GM19240 (cell line): ENCODE data around the gene L3MBTL2.
"Not testable (repeated sequence)": the region's sequence is repeated elsewhere in the genome, so short reads cannot be mapped to it uniquely, and the experiment has no call there.

ENCODE experiments used
- DNase-seq: peaks from one replicate; pipeline ENCODE4 v3.0.0; 2011; ENCODE audit warnings: low spot score; ENCODE audit not compliant: insufficient read length

L3MBTL2 gene

GRCh38 chr22:41240377-41241132 lies 35.4 kb downstream of the L3MBTL2 start, which contains the start of gene CHADL:
Gene CHADL, minus strand, starts transcription at chr22:41240931. Its CDS starts 50 bp downstream, at chr22:41240881.
- DNase-seq = no peak

DNA sequence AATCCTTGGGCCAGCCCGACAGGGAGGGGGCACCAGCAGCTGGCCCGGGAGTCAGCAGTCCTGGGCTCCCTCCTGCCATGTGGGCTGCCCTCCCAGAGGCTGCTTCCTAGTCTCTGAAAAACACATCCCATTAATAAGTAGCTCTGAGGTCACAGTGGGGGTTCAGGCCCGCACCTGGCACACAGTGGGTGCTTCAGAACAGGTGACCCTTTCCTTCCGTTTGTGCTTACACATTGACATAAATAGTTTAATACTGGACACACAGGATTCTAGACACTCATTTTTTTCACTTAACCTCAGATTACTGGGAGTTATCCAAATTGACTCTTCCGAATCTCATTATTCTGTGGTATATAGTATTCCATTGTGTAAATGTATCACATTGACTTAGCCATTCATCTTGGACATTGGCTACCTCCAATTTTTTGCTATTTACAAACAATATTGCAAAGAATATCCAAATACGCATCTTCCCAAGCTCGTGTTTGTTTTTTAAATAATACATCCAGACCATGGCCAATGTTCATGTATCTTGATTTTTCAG lies 36.1 kb downstream of the L3MBTL2 start:
- DNase-seq = no peak

- no peak for DNase-seq
Measured at GRCh38 chr22:41242396-41243117, 37.4 kb downstream of the L3MBTL2 start.

- DNase-seq = no peak
Measured at GRCh38 chr22:41243361-41243760, 38.2 kb downstream of the L3MBTL2 start.

DNA sequence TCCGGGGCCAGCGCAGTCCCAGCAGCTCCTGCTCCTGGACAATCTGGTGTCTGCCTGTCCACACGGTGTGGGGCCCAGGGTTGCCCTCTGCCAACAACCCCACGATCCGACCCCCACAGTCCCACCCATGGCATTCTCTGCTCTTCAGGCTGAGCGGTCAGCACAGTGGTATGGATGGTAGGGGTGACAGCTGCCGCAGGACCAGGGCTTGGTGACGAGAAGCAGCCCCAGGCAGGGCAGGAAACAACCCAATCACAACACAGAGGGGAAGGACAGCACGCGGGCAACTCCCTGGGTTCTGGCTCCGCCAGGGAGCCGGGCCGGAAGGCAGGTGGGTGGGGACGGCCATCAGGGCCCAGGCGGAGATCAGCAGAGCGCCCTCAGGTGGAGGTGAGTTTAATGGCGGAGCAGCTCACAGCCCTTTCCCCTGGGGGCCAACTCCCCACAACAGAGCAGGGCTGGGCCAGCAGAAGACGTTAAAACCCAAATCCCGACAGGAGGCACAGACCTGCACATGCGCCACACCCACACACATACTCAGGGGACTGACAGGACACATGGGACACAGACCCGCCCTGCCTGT lies 40.9 kb downstream of the L3MBTL2 start:
- no peak for DNase-seq

DNA sequence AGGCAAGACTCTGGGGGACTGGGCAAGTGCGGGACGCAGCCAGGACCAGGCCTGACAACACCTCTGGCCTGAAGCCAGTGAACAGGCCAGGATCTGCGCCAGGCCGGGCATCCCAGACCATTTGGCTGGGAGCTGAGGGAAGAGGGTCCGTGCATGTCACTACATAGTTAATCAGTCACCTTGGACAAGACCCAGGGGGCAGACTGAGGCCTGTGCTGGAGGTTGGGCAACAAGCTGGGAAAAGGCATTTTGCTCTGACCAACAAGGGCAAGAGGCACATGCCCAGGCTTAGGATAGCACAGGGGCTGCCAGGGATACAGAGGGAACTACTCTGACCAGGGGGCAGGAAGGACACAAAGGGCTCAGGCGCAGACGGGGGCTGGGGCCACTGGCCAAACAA lies 42.6 kb downstream of the L3MBTL2 start:
- no peak for DNase-seq

- DNase-seq = no peak
Measured at GRCh38 chr22:41248314-41248713, 43.2 kb downstream of the L3MBTL2 start.

GRCh38 chr22:41248758-41249157 lies 43.6 kb downstream of the L3MBTL2 start:
- DNase-seq = no peak

DNA sequence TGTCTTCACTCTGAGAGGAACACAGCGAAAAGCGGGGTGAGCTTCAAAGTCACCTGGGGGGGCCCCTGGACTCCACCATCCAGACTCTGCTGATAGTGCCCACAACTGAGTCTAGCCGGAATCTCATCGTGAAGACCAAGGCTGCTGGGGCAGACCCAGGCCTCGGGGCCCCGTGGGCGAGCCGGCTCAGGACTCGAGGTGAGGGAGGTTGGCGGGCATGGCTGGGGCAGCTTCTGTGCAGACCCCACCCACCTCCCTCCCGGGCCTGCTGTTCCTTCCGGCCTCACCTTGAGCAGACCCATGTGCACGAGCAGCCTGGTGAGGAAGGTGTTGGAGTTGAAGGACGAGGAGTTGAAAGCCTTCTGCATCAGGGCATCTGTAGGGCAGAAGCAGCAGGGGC lies 44.3 kb downstream of the L3MBTL2 start:
- no peak for DNase-seq

- no peak for DNase-seq
Measured at GRCh38 chr22:41250127-41250526, 45.0 kb downstream of the L3MBTL2 start.

- no peak for DNase-seq
Measured at GRCh38 chr22:41252365-41252764, 47.3 kb downstream of the L3MBTL2 start.

- no peak for DNase-seq
Measured at GRCh38 chr22:41254230-41254629, 49.1 kb downstream of the L3MBTL2 start.

DNA sequence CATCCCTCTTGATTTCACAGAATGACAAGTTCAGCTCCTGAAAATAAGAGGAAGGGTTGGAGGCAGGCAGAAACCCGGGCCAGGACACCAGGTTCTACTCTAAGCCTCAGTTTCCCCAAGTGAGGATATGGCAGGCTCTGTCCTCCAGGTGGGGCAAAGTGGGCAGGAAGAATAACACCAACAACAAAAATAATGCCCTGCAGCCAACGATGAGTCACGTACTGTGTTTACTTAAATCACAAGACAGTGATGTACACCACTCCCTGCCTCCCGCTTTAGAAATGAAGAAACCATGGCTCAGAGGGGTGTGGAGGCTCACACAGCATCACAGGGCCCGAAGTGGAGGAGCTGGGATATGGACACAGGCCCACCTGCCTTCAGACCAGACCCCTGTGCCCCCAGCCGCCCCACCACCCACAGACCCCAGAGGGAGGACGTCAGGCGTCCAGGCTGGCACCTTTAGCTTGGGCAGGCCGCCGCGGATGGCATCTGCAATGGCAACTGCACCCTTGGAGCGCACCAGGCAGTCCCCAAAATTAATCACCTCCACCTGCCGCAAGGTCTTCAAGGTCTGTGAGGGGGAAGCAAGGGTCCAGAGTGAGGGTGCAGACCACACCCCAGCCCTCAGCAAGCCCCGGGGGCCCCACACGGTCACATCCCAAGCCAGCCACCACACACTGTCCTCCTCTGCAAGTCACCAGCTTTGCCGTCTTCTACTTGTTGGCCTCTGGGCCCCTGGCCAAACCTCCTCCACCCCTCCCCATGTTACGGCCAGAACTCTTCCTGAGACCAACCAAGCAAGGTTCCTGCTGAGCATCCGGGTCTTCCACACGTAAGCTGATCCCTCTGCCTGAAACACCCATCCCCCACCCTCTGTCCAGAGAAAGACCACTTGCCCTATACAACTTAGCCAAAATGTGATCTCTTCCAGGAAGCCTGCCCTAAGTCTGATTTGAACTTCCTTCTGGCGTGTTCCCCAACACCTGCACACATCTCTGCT lies 51.4 kb downstream of the L3MBTL2 start:
- no peak for DNase-seq

- no peak for DNase-seq
Measured at GRCh38 chr22:41257696-41258095, 52.6 kb downstream of the L3MBTL2 start.

DNA sequence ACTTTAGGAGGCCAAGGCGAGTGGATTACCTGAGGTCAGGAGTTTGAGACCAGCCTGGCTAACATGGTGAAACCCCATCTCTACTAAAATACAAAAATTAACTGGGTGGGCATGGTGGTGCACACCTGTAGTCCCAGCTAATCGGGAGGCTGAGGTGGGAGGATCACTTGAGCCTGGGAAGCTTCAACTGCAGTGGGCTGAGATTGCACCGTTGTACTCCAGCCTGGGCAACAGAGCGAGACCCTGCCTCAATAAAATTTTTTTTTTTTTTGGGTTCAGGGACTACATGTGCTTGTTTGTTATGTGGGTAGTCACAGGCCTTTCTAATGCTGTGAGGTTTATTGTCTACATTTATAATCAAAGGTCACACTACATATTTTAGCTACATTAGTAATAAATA lies 54.6 kb downstream of the L3MBTL2 start:
- not testable (repeated sequence) for DNase-seq

DNA sequence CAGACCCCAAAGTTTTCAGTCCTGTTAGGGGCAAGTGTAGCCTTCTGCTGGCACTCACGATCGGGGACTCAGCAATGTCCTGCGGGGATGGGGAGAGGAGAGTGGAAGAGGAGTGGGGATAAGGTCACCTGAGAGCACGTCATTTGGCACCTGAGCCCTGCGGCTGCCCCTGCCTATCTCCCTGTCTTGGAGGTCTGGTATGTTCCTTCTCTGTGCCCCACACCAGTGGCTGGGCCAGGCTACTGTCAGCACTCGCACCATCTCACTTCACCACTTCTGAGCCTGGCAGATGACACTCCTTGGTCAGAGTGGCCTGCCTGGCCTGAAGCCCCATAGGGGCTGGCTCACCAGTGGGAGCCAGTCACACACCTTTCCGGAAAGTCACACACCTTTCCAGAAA lies 55.8 kb downstream of the L3MBTL2 start:
- no peak for DNase-seq

- no peak for DNase-seq
Measured at GRCh38 chr22:41261541-41262249, 56.6 kb downstream of the L3MBTL2 start.

DNA sequence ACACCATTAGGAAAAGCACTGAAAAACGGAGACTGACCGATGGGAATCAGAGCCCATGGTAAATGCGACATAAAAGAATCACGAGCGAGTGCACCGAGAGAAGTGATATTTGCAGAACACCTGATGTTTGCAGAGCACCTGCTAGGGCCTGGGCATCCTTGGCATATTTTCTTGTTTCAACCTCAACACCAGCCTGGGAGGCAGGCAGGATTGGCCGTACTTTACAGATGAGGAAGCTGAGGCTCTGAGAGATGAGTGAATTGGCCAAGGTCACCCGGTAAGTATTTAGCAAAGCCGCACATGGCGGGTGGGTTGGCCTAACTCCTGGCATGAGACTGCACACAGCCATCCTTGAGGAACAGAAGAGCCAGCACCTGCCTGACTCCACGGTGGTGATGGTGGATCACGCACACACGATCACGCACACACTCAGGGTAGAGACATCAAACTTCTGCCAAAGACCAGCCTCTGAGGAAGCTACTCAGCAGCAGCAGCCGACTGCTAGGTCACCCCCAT lies 57.2 kb downstream of the L3MBTL2 start:
- DNase-seq = no peak

GRCh38 chr22:41263704-41264103 lies 58.6 kb downstream of the L3MBTL2 start:
- DNase-seq = no peak

DNA sequence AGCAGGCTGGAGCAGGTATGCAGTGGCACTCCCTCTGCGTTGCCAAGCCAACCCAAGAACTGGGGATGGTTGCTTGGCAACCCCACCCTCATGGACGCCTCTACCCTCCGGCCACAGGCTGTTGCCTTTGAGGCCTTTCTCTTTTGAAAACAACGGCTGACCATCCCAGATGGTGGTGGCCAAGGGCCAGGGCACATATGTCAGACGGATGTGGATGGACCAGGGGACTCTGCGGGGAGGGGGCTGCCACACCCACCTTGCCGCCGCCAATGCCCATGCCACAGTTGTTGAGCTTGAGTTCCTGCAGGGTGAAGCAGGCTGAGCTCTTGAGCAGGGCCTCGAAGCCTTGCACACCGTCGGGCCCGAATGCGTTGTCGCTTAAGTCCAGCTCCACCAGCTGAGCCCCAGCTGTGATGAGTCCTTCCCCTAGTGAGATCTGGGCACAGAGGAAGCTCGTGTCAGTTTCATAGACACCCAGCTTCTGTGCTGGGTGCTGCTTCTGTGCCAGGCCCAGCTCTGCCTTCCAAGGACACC lies 59.4 kb downstream of the L3MBTL2 start:
- DNase-seq = no peak
